ENCODE results near the gene MAS1. TPM values are rescaled to one million over a fixed set of nuclear protein-coding genes. Genes with fewer than 3 reads are reported as not detected.
"Not testable (repeated sequence)": the region's sequence is repeated elsewhere in the genome, so short reads cannot be mapped to it uniquely, and the experiment has no call there.

MAS1 gene
- total and polyA plus RNA-seq, 10 of the 15 experiments (the other 5 are each of a cell fraction or from before 2014, with no cell fraction given): under 0.01 to 0.08 TPM; not detected in 8

DNA sequence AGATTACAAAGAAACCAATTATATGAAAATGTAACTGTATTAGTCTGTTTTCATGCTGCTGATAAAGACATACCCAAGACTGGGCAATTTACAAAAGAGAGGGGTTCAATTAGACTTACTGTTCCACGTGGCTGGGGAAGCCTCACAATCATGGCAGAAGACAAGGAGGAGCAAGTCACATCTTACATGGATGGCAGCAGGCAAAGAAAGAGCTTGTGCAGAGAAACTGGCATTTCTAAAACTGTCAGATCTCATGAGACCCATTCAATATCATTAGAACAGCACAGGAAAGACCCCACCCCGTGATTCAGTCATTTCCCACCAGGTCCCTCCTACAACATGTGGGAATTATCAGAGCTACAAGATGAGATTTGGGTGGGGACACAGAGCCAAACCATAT lies 33.4 kb downstream of the MAS1 start:
- H3K9ac ChIP-seq (ENCODE audit: control insufficient read depth, insufficient read depth, low read length); H3K27me3 ChIP-seq (replicated peaks in 1 of 2; ENCODE audit: control insufficient read depth in 2 of 2, insufficient read depth in 2 of 2, low read length in 1 of 2); H4K20me1 ChIP-seq (ENCODE audit: control insufficient read depth, insufficient read depth); RAD21 ChIA-PET (ENCODE audit: unreplicated experiment); FAIRE-seq; POLR2A ChIA-PET; H3K4me3 ChIP-seq; H3K9me3 ChIP-seq (replicated peaks; ENCODE audit: control insufficient read depth, insufficient read depth, low read length); intact Hi-C loops (cut with micrococcal nuclease; ENCODE audit: unreplicated experiment); ATAC-seq; H2AFZ ChIP-seq (ENCODE audit: control insufficient read depth, low read depth, low read length); H3K4me1 ChIP-seq (ENCODE audit: control insufficient read depth, insufficient read depth, low read length); H3K79me2 ChIP-seq (ENCODE audit: control insufficient read depth, insufficient read depth, low read length); DNase-seq (ENCODE audit: low read depth, low spot score); H3K36me3 ChIP-seq (ENCODE audit: control insufficient read depth in 2 of 2, insufficient read depth in 2 of 2, low read length in 1 of 2); BruUV-seq (replicated peaks); in situ Hi-C loops (cut with MboI); CTCF ChIA-PET; H3K4me2 ChIP-seq (ENCODE audit: control insufficient read depth, insufficient read depth); H3K27ac ChIP-seq (ENCODE audit: control insufficient read depth, insufficient read depth): not testable (repeated sequence)
- 0% methylated on average over 2 of the region's 2 CpGs for WGBS (ENCODE audit: insufficient coverage, insufficient replicate concordance, low lambda C conversion rate, missing lambda C conversion rate)
- SMC1A ChIA-PET (ENCODE audit: uncharacterized antibody, unreplicated experiment): interaction anchor here (0.9 to 2.1 kb wide), 2 partner anchors 39 to 61 kb away, joined by 3 to 5 read pairs; no protein-coding TSS in a partner anchor

DNA sequence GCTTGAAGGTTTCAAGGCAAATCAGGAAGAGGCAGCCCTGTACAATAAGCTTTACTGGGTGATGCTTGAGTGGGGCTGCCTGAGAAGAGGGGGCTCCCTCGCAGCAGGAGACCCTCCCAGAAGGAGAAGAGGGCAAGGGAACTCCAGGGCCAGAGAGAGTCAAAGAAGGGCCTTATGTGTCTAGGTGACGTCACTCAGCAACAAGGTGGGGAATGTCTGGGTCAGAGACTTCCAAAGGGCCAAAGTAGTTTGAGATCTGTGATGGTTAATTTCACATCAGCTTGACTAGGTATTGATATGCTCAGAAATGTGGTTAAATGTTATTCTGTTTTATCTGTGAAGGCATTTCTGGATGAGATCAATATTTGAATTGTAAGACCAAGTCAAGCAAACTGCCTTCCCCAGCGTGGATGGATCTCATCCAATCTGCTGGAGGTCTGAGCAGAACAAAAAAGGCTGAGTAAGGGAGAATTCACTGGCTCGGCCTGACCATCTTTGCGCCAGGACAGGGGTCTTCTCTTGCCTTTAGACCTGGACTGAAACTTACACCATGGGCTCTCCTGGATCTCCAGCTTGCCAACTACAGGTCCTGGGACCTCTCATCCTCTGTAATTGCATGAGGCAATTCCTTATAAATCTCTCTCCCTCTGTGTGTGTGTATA lies 35.9 kb downstream of the MAS1 start:
- FAIRE-seq: no peak
- Histone ChIP-seq H3K27ac (ENCODE audit: control insufficient read depth, insufficient read depth) (no peak overlapping the region), H3K27me3 (replicated peaks in 1 of 2; ENCODE audit: control insufficient read depth in 2 of 2, insufficient read depth in 2 of 2, low read length in 1 of 2) (no peaks in the 10 kb centered on the region), H3K36me3 (ENCODE audit: control insufficient read depth in 2 of 2, insufficient read depth in 2 of 2, low read length in 1 of 2) (no peaks in the 10 kb centered on the region), H3K4me3 (no peak overlapping the region), H3K79me2 (ENCODE audit: control insufficient read depth, insufficient read depth, low read length) (no peaks in the 10 kb centered on the region), H3K4me2 (ENCODE audit: control insufficient read depth, insufficient read depth) (no peak overlapping the region), H3K4me1 (ENCODE audit: control insufficient read depth, insufficient read depth, low read length) (peaks cover 21% of the 10 kb centered on the region), H4K20me1 (ENCODE audit: control insufficient read depth, insufficient read depth) (no peaks in the 10 kb centered on the region), H2AFZ (ENCODE audit: control insufficient read depth, low read depth, low read length) (no peak overlapping the region), H3K9me3 (replicated peaks; ENCODE audit: control insufficient read depth, insufficient read depth, low read length) (no peaks in the 10 kb centered on the region), H3K9ac (ENCODE audit: control insufficient read depth, insufficient read depth, low read length) (no peak overlapping the region)
- POLR2A ChIA-PET: interaction anchor here (0.5 kb wide), 1 partner anchor 43 kb away, joined by 6 read pairs; no protein-coding TSS in a partner anchor
- ATAC-seq: no peak
- RAD21 ChIA-PET (ENCODE audit: unreplicated experiment): no interaction called here
- in situ Hi-C loops (cut with MboI) (no loop called here), intact Hi-C loops (cut with micrococcal nuclease; ENCODE audit: unreplicated experiment) (no loop called here)
- BruUV-seq (replicated peaks): no TSS peak
- CTCF ChIA-PET: interaction anchor here (1.3 kb wide), 1 partner anchor 9 kb away, joined by 4 read pairs; no protein-coding TSS in a partner anchor
- DNase-seq (ENCODE audit: low read depth, low spot score): no peak
- SMC1A ChIA-PET (ENCODE audit: uncharacterized antibody, unreplicated experiment): interaction anchor here (0.9 to 2.4 kb wide), 3 partner anchors 12 to 65 kb away, joined by 3 to 7 read pairs (median 3); no protein-coding TSS in a partner anchor
- WGBS (ENCODE audit: insufficient coverage, insufficient replicate concordance, low lambda C conversion rate, missing lambda C conversion rate): 42% methylated on average over 5 of the region's 5 CpGs
- no peak for TF ChIP-seq MTA3 (IDR thresholded peaks at IDR 0.05; ENCODE audit: borderline replicate concordance, low read length)
- TF ChIP-seq NRF1 (conservative IDR thresholded peaks at IDR 0.05; ENCODE audit: low read depth, low read length): no peak
- TF ChIP-seq, protein P1, sequence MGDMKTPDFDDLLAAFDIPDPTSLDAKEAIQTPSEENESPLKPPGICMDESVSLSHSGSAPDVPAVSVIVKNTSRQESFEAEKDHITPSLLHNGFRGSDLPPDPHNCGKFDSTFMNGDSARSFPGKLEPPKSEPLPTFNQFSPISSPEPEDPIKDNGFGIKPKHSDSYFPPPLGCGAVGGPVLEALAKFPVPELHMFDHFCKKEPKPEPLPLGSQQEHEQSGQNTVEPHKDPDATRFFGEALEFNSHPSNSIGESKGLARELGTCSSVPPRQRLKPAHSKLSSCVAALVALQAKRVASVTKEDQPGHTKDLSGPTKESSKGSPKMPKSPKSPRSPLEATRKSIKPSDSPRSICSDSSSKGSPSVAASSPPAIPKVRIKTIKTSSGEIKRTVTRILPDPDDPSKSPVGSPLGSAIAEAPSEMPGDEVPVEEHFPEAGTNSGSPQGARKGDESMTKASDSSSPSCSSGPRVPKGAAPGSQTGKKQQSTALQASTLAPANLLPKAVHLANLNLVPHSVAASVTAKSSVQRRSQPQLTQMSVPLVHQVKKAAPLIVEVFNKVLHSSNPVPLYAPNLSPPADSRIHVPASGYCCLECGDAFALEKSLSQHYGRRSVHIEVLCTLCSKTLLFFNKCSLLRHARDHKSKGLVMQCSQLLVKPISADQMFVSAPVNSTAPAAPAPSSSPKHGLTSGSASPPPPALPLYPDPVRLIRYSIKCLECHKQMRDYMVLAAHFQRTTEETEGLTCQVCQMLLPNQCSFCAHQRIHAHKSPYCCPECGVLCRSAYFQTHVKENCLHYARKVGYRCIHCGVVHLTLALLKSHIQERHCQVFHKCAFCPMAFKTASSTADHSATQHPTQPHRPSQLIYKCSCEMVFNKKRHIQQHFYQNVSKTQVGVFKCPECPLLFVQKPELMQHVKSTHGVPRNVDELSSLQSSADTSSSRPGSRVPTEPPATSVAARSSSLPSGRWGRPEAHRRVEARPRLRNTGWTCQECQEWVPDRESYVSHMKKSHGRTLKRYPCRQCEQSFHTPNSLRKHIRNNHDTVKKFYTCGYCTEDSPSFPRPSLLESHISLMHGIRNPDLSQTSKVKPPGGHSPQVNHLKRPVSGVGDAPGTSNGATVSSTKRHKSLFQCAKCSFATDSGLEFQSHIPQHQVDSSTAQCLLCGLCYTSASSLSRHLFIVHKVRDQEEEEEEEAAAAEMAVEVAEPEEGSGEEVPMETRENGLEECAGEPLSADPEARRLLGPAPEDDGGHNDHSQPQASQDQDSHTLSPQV (IDR thresholded peaks at IDR 0.05): no peak
- TF ChIP-seq ZZZ3 (IDR thresholded peaks at IDR 0.05; ENCODE audit: control insufficient read depth, insufficient read length, low read depth): no peak
- no peak for TF ChIP-seq PML (IDR thresholded peaks at IDR 0.05; ENCODE audit: low read length)
- TF ChIP-seq LARP7 (IDR thresholded peaks at IDR 0.05): no peak
- TF ChIP-seq PAX5 (IDR thresholded peaks at IDR 0.05; ENCODE audit: borderline replicate concordance, low read depth, low read length): no peak
- TF ChIP-seq, protein P2, sequence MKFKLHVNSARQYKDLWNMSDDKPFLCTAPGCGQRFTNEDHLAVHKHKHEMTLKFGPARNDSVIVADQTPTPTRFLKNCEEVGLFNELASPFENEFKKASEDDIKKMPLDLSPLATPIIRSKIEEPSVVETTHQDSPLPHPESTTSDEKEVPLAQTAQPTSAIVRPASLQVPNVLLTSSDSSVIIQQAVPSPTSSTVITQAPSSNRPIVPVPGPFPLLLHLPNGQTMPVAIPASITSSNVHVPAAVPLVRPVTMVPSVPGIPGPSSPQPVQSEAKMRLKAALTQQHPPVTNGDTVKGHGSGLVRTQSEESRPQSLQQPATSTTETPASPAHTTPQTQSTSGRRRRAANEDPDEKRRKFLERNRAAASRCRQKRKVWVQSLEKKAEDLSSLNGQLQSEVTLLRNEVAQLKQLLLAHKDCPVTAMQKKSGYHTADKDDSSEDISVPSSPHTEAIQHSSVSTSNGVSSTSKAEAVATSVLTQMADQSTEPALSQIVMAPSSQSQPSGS (IDR thresholded peaks at IDR 0.05; ENCODE audit: low read length): no peak
- no peak for TF ChIP-seq ZNF217 (IDR thresholded peaks at IDR 0.05)

All from GM12878 (cell line).